ENCODE results near the gene PDE8B.

DNA sequence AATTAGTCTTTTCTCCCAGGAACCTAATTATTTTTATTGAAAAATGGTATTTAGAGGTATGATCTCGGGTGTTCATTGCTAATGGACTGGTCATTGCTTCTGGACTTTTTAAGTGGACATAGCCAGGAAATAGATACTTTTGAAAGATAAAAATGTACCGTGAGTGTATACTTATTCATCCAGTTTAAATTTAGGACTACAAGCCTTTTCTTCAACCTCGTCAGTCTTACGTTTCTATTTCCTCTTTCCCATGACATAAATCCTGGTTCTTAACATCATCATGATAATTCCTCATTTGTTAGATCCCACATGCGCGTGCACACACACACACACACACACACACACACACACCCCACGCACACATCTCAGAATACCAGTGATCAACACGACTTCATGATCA is 15.1 kb downstream of the PDE8B start:
- TF ChIP-seq POLR2A (IDR thresholded peaks at IDR 0.05), result no peak
- TF ChIP-seq, protein P1, sequence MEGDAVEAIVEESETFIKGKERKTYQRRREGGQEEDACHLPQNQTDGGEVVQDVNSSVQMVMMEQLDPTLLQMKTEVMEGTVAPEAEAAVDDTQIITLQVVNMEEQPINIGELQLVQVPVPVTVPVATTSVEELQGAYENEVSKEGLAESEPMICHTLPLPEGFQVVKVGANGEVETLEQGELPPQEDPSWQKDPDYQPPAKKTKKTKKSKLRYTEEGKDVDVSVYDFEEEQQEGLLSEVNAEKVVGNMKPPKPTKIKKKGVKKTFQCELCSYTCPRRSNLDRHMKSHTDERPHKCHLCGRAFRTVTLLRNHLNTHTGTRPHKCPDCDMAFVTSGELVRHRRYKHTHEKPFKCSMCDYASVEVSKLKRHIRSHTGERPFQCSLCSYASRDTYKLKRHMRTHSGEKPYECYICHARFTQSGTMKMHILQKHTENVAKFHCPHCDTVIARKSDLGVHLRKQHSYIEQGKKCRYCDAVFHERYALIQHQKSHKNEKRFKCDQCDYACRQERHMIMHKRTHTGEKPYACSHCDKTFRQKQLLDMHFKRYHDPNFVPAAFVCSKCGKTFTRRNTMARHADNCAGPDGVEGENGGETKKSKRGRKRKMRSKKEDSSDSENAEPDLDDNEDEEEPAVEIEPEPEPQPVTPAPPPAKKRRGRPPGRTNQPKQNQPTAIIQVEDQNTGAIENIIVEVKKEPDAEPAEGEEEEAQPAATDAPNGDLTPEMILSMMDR (IDR thresholded peaks at IDR 0.05), result no peak
